ENCODE data around the gene FIS1.
"Not testable (repeated sequence)": the region's sequence is repeated elsewhere in the genome, so short reads cannot be mapped to it uniquely, and the experiment has no call there.

The FIS1 gene

GRCh38 chr7:101205901-101206664 lies 38.8 kb downstream of the FIS1 start:
- no peak for DNase-seq (ENCODE audit: low read depth)

GRCh38 chr7:101203740-101204738 lies 40.8 kb downstream of the FIS1 start:
- not testable (repeated sequence) for DNase-seq (ENCODE audit: low read depth)

GRCh38 chr7:101202603-101202918 lies 42.3 kb downstream of the FIS1 start:
- no peak for DNase-seq (ENCODE audit: low read depth)

GRCh38 chr7:101201695-101202602 lies 42.9 kb downstream of the FIS1 start:
- no peak for DNase-seq (ENCODE audit: low read depth)

- DNase-seq (ENCODE audit: low read depth), result no peak
Measured at GRCh38 chr7:101200862-101201599, 43.9 kb downstream of the FIS1 start, which contains the start of gene MOGAT3. TSS of gene MOGAT3 (minus strand) at chr7:101201036. CDS start at chr7:101200854, 182 bp downstream.

- no peak for DNase-seq (ENCODE audit: low read depth)
Measured at GRCh38 chr7:101200504-101200861, 44.4 kb downstream of the FIS1 start.

GRCh38 chr7:101199522-101199921 lies 45.4 kb downstream of the FIS1 start:
- not testable (repeated sequence) for DNase-seq (ENCODE audit: low read depth)

- no peak for DNase-seq (ENCODE audit: low read depth)
Measured at GRCh38 chr7:101198476-101198875, 46.4 kb downstream of the FIS1 start.

- no peak for DNase-seq (ENCODE audit: low read depth)
Measured at GRCh38 chr7:101197991-101198390, 46.9 kb downstream of the FIS1 start.

- DNase-seq (ENCODE audit: low read depth), result no peak
Measured at GRCh38 chr7:101195884-101196283, 49.0 kb downstream of the FIS1 start.

All from T-helper 22 cell (primary cell).